Activated CD4-positive, alpha-beta memory T cell treated with anti-CD3 and anti-CD28 coated beads for 36 hours (primary cell): ENCODE measurements around the gene ATP13A3. TPM values are rescaled to one million over a fixed set of nuclear protein-coding genes. Genes with fewer than 3 reads are reported as not detected.

Experiments used
- CTCF ChIA-PET: fragments of 350-600 bp; sonication (Branson Sonifier 250); formaldehyde crosslinking; loops from one replicate; lab custom pipeline; 2021; ENCODE audit warnings: antibody characterized with exemption, inconsistent platforms; lab: Charles Lee
- POLR2A ChIA-PET: fragments of 350-600 bp; sonication (Branson Sonifier 250); formaldehyde crosslinking; loops from one replicate; lab custom pipeline; 2021; ENCODE audit warnings: antibody characterized with exemption; lab: Charles Lee
- DNase-seq: peaks from one replicate; pipeline ENCODE4 v3.0.0-alpha.2; 2020
- H3K27ac Mint-ChIP-seq: one replicate; pipeline ENCODE4 v1.8.0; 2021; ENCODE audit warnings: mixed read lengths
- H3K27me3 Mint-ChIP-seq: one replicate; pipeline ENCODE4 v1.8.0; 2021; ENCODE audit warnings: mixed read lengths
- H3K36me3 Mint-ChIP-seq: one replicate; pipeline ENCODE4 v1.8.0; 2021; ENCODE audit warnings: mixed read lengths
- H3K4me1 Mint-ChIP-seq: one replicate; pipeline ENCODE4 v1.8.0; 2021; ENCODE audit warnings: low read depth, mixed read lengths
- H3K4me3 Mint-ChIP-seq: one replicate; pipeline ENCODE4 v1.8.0; 2021; ENCODE audit warnings: mild to moderate bottlenecking, mixed read lengths
- H3K9me3 Mint-ChIP-seq: one replicate; pipeline ENCODE4 v1.8.0; 2021; ENCODE audit warnings: mixed read lengths
- intact Hi-C: fragments of 100-400 bp; cut with micrococcal nuclease; formaldehyde crosslinking; loops from one replicate; pipeline ENCODE4 v1.15.1; 2023
- total RNA-seq, 2 experiments: library from RNA; stranded (reverse); gene quantifications; one replicate each; pipeline ENCODE4 v1.2.3, GENCODE V29; 2021

Gene ATP13A3
- total RNA-seq, 2 experiments from 2014 or later = 136 to 145 TPM

DNA sequence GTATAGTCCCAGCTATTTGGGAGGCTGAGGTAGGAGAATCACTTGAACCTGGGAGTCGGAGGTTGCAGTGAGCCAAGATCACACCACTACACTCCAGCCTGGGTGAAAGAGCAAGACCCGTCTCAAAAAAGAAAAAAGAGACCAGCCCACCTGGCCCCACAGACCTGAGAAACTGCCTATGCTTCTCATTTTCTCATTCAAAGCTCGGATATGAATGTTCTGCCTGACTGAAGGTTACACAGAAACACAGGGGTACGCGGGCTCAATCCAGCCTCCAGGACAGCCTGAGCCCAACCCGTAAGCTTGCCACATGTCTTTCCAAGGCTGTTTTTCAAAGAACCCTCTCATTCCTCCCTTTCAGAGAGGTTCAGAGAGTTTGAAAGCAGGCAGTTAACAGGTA is 107.6 kb downstream of the ATP13A3 start:
- no peak for DNase-seq
- Mint-ChIP-seq H3K36me3 (no peaks in the 10 kb centered on the region), H3K4me1 (no peaks in the 10 kb centered on the region), H3K27ac (no peak overlapping the region), H3K9me3 (no peaks in the 10 kb centered on the region), H3K27me3 (peaks cover 14% of the 10 kb centered on the region), H3K4me3 (no peak overlapping the region)
- ChIA-PET POLR2A (interaction anchor here (0.6 kb wide), 1 partner anchor 368 kb away, joined by 3 read pairs; no protein-coding TSS in a partner anchor), CTCF (interaction anchor here (1.1 kb wide), 1 partner anchor 36 kb away, joined by 3 read pairs; no protein-coding TSS in a partner anchor)
- intact Hi-C loops = no loop called here

GRCh38 chr3:194377708-194378107 is 109.1 kb downstream of the ATP13A3 start:
- intact Hi-C loops = no loop called here
- no peaks in the 10 kb centered on the region for H3K36me3 Mint-ChIP-seq
- no peak for DNase-seq
- ChIA-PET CTCF (interaction anchor here (0.6 kb wide), 1 partner anchor 44 kb away, joined by 3 read pairs; no protein-coding TSS in a partner anchor), POLR2A (no interaction called here)
- peaks cover 14% of the 10 kb centered on the region for H3K27me3 Mint-ChIP-seq
- no peaks in the 10 kb centered on the region for H3K9me3 Mint-ChIP-seq
- no peaks in the 10 kb centered on the region for H3K4me1 Mint-ChIP-seq
- H3K4me3 Mint-ChIP-seq = no peak overlapping the region
- no peak overlapping the region for H3K27ac Mint-ChIP-seq

GRCh38 chr3:194376241-194376560 is 110.6 kb downstream of the ATP13A3 start:
- no peaks in the 10 kb centered on the region for H3K9me3 Mint-ChIP-seq
- POLR2A ChIA-PET = no interaction called here
- no peak overlapping the region for H3K4me3 Mint-ChIP-seq
- H3K27me3 Mint-ChIP-seq = peaks cover 14% of the 10 kb centered on the region
- CTCF ChIA-PET = no interaction called here
- no peak overlapping the region for H3K27ac Mint-ChIP-seq
- no peaks in the 10 kb centered on the region for H3K4me1 Mint-ChIP-seq
- no peaks in the 10 kb centered on the region for H3K36me3 Mint-ChIP-seq
- intact Hi-C loops = no loop called here
- DNase-seq = no peak

DNA sequence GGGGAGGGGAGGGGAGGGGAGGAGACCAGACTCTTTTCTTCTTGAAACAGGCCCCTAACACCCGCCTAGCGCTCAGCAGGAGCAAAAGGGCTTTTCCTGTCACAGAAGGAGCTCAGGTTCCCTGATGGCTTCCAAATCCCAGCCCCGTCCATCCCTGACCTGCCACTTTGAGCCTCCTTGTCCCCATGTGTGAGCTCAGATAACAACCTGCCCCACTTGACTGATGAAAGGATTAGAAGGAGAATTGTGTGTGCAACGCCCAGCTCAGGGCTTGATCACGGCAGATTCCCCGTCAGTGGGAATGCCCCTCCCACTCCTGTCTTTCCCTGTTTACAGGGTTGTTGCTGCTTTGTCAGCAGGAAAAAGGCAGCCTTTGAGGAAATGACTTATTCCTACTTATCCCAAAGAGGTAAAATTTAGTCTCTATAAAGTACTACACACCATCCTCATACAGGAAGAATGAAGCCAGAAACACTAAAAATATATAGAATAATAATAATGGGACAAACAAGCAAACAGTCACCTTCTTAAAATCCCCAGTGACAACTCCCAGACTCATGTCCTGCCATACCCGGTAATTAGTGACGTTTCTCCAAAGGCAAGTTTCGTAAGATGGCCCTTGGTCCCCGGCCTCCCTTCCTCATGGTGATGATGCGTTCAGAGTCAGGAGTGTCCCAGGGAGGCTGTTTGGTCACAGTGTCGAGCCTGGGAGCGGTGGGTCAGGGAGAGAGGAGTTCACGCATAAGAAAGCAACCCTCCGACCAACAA is 111.1 kb downstream of the ATP13A3 start:
- intact Hi-C loops = no loop called here
- no peaks in the 10 kb centered on the region for H3K4me1 Mint-ChIP-seq
- ChIA-PET CTCF (no interaction called here), POLR2A (no interaction called here)
- no peak overlapping the region for H3K4me3 Mint-ChIP-seq
- no peak overlapping the region for H3K27ac Mint-ChIP-seq
- no peak for DNase-seq
- peaks cover 16% of the 10 kb centered on the region for H3K27me3 Mint-ChIP-seq
- no peaks in the 10 kb centered on the region for H3K9me3 Mint-ChIP-seq
- H3K36me3 Mint-ChIP-seq = no peaks in the 10 kb centered on the region

DNA sequence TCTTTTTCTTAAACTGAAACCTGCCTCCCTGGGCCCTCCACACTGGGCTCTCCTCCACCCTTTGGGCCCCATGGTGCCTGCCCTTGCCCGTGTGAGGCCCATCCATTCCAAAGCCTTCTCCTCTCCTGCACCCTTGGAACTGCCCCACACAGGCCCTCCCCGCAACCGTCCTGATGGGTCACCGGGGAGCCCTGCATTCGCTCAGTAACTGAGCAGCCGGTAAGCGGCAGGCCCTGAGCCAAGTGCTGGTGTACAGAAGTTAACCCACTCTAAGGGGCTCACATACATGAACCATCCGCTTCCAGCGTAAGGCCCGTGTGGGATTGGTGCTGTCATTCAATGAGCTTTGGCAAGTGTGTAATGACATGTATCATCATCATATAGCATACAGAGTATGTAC is 111.9 kb downstream of the ATP13A3 start:
- no peak for DNase-seq
- Mint-ChIP-seq H3K4me3 (no peak overlapping the region), H3K27ac (no peak overlapping the region), H3K9me3 (no peaks in the 10 kb centered on the region), H3K4me1 (no peaks in the 10 kb centered on the region), H3K27me3 (peaks cover 20% of the 10 kb centered on the region), H3K36me3 (no peaks in the 10 kb centered on the region)
- ChIA-PET CTCF (interaction anchor here (1.0 kb wide), 1 partner anchor 11 kb away, joined by 3 read pairs; no protein-coding TSS in a partner anchor), POLR2A (no interaction called here)
- intact Hi-C loops = no loop called here

- H3K4me3 Mint-ChIP-seq = no peak overlapping the region
- no peak for DNase-seq
Observed at GRCh38 chr3:194373899-194374298, 112.9 kb downstream of the ATP13A3 start.

GRCh38 chr3:194373028-194373427 is 113.8 kb downstream of the ATP13A3 start:
- ChIA-PET POLR2A (no interaction called here), CTCF (no interaction called here)
- Mint-ChIP-seq H3K27ac (no peak overlapping the region), H3K4me1 (no peaks in the 10 kb centered on the region), H3K27me3 (peaks cover 25% of the 10 kb centered on the region), H3K36me3 (no peaks in the 10 kb centered on the region), H3K4me3 (no peak overlapping the region), H3K9me3 (no peaks in the 10 kb centered on the region)
- DNase-seq = no peak
- intact Hi-C loops = no loop called here

More at GRCh38 chr3:194373899-194374298, 112.9 kb downstream of the ATP13A3 start:
- Mint-ChIP-seq H3K27ac (no peak overlapping the region), H3K27me3 (peaks cover 26% of the 10 kb centered on the region), H3K36me3 (no peaks in the 10 kb centered on the region), H3K9me3 (no peaks in the 10 kb centered on the region), H3K4me1 (no peaks in the 10 kb centered on the region)
- CTCF ChIA-PET = no interaction called here
- POLR2A ChIA-PET = no interaction called here
- intact Hi-C loops = no loop called here

DNA sequence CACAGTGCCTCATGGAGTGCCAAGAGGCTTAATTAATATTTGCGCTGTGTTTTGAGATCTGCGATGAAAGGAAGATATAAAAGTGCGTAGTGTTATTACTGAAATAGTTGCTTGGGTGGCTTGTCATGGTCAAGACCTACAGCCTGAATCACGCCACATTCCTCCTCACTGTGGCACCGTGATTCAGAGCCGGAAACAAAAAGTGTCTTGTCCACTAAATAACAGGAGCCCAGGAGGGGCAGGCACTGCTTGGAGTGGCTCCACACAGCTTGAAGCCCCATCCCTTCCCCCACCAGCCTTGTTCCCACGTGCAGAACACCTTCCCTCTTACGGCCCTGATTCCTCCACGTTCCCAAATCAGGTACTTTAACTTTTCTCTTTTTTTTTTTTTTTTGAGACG is 116.0 kb downstream of the ATP13A3 start:
- DNase-seq = no peak
- intact Hi-C loops = no loop called here
- Mint-ChIP-seq H3K27ac (no peak overlapping the region), H3K9me3 (no peaks in the 10 kb centered on the region), H3K4me1 (no peaks in the 10 kb centered on the region), H3K36me3 (no peaks in the 10 kb centered on the region), H3K4me3 (no peak overlapping the region), H3K27me3 (peaks cover 31% of the 10 kb centered on the region)
- CTCF ChIA-PET = no interaction called here
- POLR2A ChIA-PET = no interaction called here

- CTCF ChIA-PET = no interaction called here
- Mint-ChIP-seq H3K36me3 (no peaks in the 10 kb centered on the region), H3K4me3 (no peak within 1 kb of the TSS), H3K27ac (no peak within 1 kb of the TSS), H3K9me3 (no peaks in the 10 kb centered on the region), H3K27me3 (peaks cover 26% of the 10 kb centered on the region), H3K4me1 (no peaks in the 10 kb centered on the region)
- intact Hi-C loops = no loop called here
- POLR2A ChIA-PET = no interaction called here
- DNase-seq = no peak
Observed at GRCh38 chr3:194369522-194370279, 117.1 kb downstream of the ATP13A3 start, which contains the start of gene LRRC15. Gene LRRC15 (minus strand): TSS chr3:194369743. CDS start chr3:194361043, 8,700 bp downstream.

DNA sequence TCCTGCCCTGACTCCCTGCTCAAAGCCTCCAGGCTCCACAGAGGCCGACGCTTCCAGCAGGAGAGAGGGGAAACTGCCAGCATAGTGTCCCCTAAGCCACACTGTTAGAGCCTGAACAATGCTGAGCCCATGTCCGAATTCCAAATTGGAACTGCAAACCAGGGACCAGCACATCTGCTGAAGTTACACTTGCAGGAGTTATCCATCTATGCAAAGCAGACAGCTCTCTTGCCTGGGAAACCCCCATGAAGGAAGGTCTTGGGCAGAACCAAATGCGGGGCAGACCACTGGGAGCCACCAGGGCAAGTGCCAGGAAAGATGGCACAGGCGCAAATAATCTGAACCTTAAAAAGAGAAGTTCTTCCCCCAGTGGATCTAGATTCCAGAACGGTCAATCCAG is 117.9 kb downstream of the ATP13A3 start:
- CTCF ChIA-PET = no interaction called here
- Mint-ChIP-seq H3K36me3 (no peaks in the 10 kb centered on the region), H3K9me3 (no peaks in the 10 kb centered on the region), H3K4me1 (no peaks in the 10 kb centered on the region), H3K27ac (no peak overlapping the region), H3K4me3 (no peak overlapping the region), H3K27me3 (peaks cover 24% of the 10 kb centered on the region)
- intact Hi-C loops = no loop called here
- POLR2A ChIA-PET = no interaction called here
- DNase-seq = no peak

- no peaks in the 10 kb centered on the region for H3K36me3 Mint-ChIP-seq
- H3K9me3 Mint-ChIP-seq = no peaks in the 10 kb centered on the region
- DNase-seq = no peak
- H3K27me3 Mint-ChIP-seq = peaks cover 24% of the 10 kb centered on the region
- intact Hi-C loops = no loop called here
- H3K27ac Mint-ChIP-seq = no peak overlapping the region
- ChIA-PET POLR2A (no interaction called here), CTCF (no interaction called here)
- no peaks in the 10 kb centered on the region for H3K4me1 Mint-ChIP-seq
- no peak overlapping the region for H3K4me3 Mint-ChIP-seq
Observed at GRCh38 chr3:194367992-194368841, 118.6 kb downstream of the ATP13A3 start.

GRCh38 chr3:194365978-194366490 is 120.8 kb downstream of the ATP13A3 start:
- CTCF ChIA-PET = interaction anchor here (1.5 kb wide), 1 partner anchor 22 kb away, joined by 4 read pairs; no protein-coding TSS in a partner anchor
- H3K36me3 Mint-ChIP-seq = no peaks in the 10 kb centered on the region
- H3K27ac Mint-ChIP-seq = no peak overlapping the region
- DNase-seq = no peak
- POLR2A ChIA-PET = no interaction called here
- H3K27me3 Mint-ChIP-seq = peaks cover 24% of the 10 kb centered on the region
- no peaks in the 10 kb centered on the region for H3K4me1 Mint-ChIP-seq
- H3K4me3 Mint-ChIP-seq = no peak overlapping the region
- intact Hi-C loops = no loop called here
- no peaks in the 10 kb centered on the region for H3K9me3 Mint-ChIP-seq
